ENCODE measurements around the gene PLCXD1. TPM values are rescaled to one million over a fixed set of nuclear protein-coding genes. Genes with fewer than 3 reads are reported as not detected.

Gene PLCXD1
- total and polyA plus RNA-seq, 9 of the 15 experiments (the other 6 are each of a cell fraction or from before 2014, with no cell fraction given): 6.0 to 60.2 (median 39.5) TPM

- ChIA-PET CTCF (ENCODE audit: low intra/inter-chr PET ratio) (no interaction called here), POLR2A (no interaction called here)
- H3K79me2 ChIP-seq (ENCODE audit: control insufficient read depth, insufficient read depth, low read length): peaks cover 4% of the 10 kb centered on the region; the same call in 2 of the 3 replicates
- 93% methylated on average over 26 of the region's 69 CpGs for WGBS (ENCODE audit: insufficient coverage, low coverage, missing lambda C conversion rate)
- no peak overlapping the region for H3K4me2 ChIP-seq (ENCODE audit: insufficient read depth, low read length)
- H4K20me1 ChIP-seq (replicated peaks; ENCODE audit: control insufficient read depth, insufficient read depth, low read length): no peaks in the 10 kb centered on the region
- intact Hi-C loops (cut with micrococcal nuclease) (no loop called here), in situ Hi-C loops (cut with MboI) (no loop called here)
- BruUV-seq (replicated peaks): no TSS peak
- no peaks in the 10 kb centered on the region for H3K9me3 ChIP-seq (replicated peaks; ENCODE audit: control insufficient read depth, insufficient read depth, low read depth, low read length)
- H2AFZ ChIP-seq (ENCODE audit: low read depth, low read length): no peak overlapping the region
- no peak overlapping the region for H3K4me3 ChIP-seq
- FAIRE-seq (no peak), DNase-seq (ENCODE audit: extremely low read depth in 1 of 4, low spot score in 3 of 4) (no peak), ATAC-seq (no peak)
- peaks cover 0 to 12% of the 10 kb centered on the region in 2 experiments; a peak in 2 of 5 replicates for H3K4me1 ChIP-seq (replicated peaks in 1 of 2; ENCODE audit: control insufficient read depth in 2 of 2, insufficient read depth in 2 of 2, low read length in 2 of 2)
- H3K36me3 ChIP-seq (ENCODE audit: control insufficient read depth, insufficient read depth, low read length): peaks cover 70% of the 10 kb centered on the region
- no peaks in the 10 kb centered on the region for H3K27me3 ChIP-seq (ENCODE audit: control insufficient read depth in 2 of 2, insufficient read depth in 2 of 2, low read length in 2 of 2)
- no peak overlapping the region for H3K27ac ChIP-seq (ENCODE audit: extremely low read depth, low read depth, low read length)
- no peaks in the 10 kb centered on the region for H3K9me1 ChIP-seq (ENCODE audit: control insufficient read depth, insufficient read depth, low read length)
- H3K9ac ChIP-seq (ENCODE audit: insufficient read depth in 1 of 2, low read depth in 2 of 2, low read length in 2 of 2): no peak overlapping the region
- TF ChIP-seq SMARCA5 (IDR thresholded peaks at IDR 0.05) (no peak), POLR3A (IDR thresholded peaks at IDR 0.05; ENCODE audit: borderline replicate concordance, extremely low read depth, insufficient read depth, insufficient read length) (no peak), ZSCAN29 (IDR thresholded peaks at IDR 0.05) (no peak), POLR2G (IDR thresholded peaks at IDR 0.05; ENCODE audit: low read depth, low read length) (peak; percentile 53), FOXA1 (IDR thresholded peaks at IDR 0.05; ENCODE audit: borderline replicate concordance) (no peak), NUFIP1 (IDR thresholded peaks at IDR 0.05; ENCODE audit: partially characterized antibody) (no peak), RBFOX2 (IDR thresholded peaks at IDR 0.05; ENCODE audit: low read depth, low read length) (0 out of 2 replicates have a peak, but pooled peaks have one; percentile 38), GABPB1 (CRISPR knock-in tag; IDR thresholded peaks at IDR 0.05) (no peak), ZNF280A (IDR thresholded peaks at IDR 0.05; ENCODE audit: low read depth, partially characterized antibody) (no peak), SRSF9 (IDR thresholded peaks at IDR 0.05; ENCODE audit: borderline replicate concordance, low read depth, low read length) (no peak), THAP12 (CRISPR knock-in tag; IDR thresholded peaks at IDR 0.05) (no peak)
- TF ChIP-seq, protein P1, sequence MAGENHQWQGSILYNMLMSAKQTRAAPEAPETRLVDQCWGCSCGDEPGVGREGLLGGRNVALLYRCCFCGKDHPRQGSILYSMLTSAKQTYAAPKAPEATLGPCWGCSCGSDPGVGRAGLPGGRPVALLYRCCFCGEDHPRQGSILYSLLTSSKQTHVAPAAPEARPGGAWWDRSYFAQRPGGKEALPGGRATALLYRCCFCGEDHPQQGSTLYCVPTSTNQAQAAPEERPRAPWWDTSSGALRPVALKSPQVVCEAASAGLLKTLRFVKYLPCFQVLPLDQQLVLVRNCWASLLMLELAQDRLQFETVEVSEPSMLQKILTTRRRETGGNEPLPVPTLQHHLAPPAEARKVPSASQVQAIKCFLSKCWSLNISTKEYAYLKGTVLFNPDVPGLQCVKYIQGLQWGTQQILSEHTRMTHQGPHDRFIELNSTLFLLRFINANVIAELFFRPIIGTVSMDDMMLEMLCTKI (IDR thresholded peaks at IDR 0.05; ENCODE audit: partially characterized antibody): no peak
- TF ChIP-seq, protein P2, sequence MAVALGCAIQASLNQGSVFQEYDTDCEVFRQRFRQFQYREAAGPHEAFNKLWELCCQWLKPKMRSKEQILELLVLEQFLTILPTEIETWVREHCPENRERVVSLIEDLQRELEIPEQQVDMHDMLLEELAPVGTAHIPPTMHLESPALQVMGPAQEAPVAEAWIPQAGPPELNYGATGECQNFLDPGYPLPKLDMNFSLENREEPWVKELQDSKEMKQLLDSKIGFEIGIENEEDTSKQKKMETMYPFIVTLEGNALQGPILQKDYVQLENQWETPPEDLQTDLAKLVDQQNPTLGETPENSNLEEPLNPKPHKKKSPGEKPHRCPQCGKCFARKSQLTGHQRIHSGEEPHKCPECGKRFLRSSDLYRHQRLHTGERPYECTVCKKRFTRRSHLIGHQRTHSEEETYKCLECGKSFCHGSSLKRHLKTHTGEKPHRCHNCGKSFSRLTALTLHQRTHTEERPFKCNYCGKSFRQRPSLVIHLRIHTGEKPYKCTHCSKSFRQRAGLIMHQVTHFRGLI (CRISPR knock-in tag; IDR thresholded peaks at IDR 0.05): no peak
- TF ChIP-seq, protein P3, sequence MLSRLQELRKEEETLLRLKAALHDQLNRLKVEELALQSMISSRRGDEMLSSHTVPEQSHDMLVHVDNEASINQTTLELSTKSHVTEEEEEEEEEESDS (CRISPR knock-in tag; IDR thresholded peaks at IDR 0.05): no peak
Observed at GRCh38 chrX:311156-312129, 30.3 kb downstream of the PLCXD1 start.
